Nucleus accumbens (tissue), 56 donors: ENCODE data around the gene PDHX.
"Not testable (repeated sequence)": the region's sequence is repeated elsewhere in the genome, so short reads cannot be mapped to it uniquely, and the experiment has no call there.

Experiments
- DNase-seq, 56 donors: peaks; one replicate each; lab custom pipeline; 2025; lab: John Stamatoyannopoulos, UW

The PDHX gene

DNA sequence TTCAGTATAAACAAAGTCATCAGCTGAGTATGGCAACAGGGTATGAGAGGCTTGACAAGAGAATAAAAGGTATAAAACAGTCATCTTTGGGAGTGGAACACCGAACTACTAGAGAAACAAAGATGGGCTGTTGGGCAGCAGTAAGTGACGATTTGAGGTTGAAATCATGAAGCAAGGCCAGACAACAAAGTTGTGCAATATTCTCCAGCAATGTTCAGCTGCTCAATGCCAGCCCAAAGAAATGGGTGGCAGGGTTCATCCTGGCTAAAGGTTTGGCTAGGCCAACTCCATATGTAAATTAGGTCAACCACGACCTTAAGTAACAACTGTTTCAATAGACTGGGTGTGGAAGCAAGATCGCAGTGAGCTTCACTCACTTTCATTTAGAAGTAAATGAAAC lies 6.5 kb upstream of the PDHX start:
- DNase-seq: no peak

DNA sequence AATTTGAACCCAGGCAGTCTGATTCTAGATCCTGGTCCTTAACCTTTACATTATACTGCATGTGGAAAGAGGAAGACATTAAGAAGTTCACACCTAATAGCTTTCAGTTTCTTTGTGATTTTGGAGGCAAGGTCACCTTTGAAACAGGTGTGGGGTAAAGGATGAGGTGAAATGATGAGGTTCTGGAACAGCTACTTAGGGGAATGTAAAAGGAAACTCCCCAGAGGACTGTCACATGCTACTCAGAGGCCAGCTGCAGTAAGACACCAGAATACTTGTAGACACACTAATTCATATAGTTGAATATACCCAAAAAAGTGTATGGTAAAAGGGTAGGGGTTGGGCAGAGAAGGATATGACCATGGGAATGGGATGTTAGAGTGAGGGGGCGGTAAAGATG lies 5.6 kb upstream of the PDHX start:
- no peak for DNase-seq

DNA sequence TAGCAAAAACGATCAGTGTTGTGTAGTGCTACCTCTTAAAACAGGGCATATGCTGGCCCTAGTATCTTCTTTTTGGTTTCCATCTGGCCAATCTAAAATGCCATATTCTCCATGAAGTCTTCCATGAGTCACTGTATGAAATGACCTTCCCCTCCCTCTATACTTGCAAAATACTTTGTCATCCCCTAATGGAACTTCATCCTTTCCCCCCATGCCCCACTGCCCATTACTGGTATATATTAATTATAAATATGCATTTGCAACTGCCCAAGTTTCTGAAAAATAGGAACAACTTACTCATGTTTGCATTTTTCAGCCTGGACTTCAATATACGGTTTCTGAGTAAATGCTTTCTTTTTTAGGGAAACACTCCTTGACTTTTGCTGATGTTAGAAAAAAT lies 4.7 kb upstream of the PDHX start:
- DNase-seq: no peak

DNA sequence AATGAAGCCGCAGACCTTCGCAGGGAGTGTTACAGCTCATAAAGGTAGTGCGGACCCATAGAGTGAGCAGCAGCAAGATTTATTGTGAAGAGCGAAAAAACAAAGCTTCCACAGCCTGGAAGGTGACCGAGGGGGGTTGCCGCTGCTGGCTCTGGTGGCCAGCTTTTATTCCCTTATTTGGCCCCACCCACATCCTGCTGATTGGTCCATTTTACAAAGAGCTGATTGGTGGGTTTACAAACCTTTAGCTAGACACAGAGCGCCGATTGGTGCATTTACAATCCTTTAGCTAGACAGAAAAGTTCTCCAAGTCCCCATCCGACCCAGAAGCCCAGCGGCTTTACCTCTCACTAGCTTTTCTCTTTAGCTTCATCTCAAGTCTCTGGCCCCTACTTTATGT lies 2.9 kb upstream of the PDHX start:
- DNase-seq: not testable (repeated sequence)

DNA sequence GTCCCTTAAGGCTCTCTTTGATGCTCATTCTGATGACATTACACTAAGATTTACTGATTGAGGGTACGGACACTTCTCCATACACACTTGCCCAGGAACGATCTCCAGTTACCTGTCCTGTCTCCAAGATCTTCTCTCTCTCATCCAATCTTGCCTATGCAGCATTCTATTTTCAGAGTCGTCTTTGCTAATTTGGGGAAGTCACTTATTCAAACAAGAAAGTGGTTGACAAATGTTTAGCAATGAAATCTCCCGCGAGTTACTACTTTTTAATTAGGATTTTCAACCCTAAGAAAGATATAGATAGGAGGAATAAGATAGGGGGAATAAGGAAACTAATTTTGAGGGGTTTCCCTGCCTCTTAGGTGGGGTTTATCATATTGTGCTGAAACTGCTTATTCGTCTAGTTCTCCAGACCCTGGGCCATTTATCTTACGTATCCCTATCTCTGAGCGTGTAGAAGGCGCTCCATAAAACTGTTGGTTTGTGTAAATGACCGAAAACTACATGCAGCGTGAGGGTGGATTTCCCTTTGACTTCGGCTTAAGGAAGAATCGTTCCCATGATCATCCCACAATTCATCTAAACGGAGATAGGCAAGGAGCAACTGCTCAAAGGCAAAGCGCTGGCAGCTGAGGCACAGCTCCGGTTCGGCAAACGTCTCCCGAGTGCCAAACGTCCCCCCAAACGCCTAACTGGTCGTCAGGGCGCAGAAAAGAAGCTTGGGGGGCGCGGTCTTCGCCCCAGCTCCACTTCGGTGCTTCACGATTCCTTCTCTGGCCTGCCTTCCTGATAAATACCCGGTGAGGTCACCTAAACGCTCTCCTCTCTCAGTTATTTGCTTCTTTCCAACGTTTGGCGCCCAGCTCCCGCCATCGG lies 1.0 kb upstream of the PDHX start:
- DNase-seq: peak in 27 of 56 donors; percentile 2 to 83 (median 54)

DNA sequence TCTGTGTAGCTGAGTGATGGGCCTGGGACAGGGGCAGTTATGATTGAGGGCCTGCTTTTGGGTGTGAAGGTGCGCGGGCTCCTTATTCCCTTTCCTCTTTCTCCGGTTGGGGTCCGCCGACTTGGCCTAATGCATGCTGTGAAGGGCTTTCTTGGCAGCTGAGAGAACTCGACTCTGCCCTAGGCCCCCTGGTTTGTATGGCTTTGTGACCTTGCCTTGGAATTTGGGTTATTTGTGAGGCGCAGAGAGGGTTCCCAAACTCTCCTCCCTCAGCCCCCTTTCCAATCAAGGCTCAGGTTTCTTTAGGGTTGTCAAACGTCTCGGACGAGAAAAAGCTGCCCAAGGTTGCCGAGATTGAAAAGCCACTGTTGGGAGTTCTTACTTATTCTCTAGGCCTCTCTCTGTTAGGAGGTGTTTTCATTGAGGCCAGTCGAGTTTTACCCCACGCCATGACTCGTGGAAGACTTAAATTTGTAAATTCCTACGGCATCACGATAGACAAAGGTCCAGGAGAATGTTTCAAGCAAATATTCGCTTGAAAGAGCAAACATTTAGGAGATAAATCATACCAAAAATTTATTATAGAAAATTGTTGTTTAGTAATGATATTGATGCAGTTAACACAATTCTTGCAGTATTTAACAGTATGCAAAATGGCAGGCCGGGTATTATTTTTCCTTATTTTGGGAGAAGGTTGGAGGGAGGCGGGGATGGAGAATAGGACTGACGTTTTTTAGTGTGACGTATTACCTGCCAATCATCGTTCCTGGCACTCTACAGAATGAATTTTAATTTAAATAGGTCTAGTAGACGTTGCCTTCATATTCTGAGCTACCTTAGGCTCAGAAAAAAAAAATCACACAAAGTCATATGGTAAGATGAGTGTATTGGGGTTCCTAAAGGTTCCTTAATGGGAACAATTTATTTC lies 689 bp downstream of the PDHX start:
- peak in 11 of 56 donors; percentile 1 to 57 (median 29) for DNase-seq

DNA sequence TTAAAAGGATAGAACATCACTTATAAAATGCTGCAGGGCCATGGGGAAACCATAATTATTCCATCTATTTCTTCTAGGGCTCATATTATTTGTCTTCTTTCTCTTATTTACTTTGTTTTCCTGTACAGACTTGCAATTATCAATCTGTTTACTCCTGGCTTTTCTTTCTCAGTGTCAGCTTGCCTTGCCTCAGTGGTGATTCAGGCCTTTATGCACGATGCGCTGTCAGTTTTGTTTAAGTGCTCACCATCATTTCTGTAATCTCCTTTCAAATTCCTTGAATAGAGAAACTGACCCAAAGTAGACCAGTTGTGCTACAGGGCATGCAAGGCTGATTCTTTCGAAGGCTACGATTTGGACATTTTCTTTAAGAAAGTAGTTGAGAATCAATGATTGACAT lies 4.7 kb downstream of the PDHX start:
- no peak for DNase-seq

DNA sequence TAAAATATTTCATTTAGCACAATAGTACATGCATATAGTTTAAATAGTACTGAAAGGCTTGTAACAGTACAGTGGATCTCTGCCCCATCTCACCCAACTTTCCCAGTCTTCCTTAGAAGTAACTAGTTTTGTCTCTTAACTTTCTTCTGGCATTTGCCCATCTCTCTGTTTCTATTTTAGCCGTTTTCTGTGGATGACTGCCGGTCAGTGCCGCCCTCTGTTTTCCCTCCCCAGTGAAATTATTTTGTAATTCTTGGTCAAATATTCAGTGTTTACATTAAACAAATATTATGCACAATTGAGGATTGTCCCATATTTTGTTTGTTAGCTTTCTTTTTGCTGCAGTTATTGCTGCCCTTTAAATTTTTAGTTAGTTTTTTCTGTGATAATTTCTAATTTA lies 8.3 kb downstream of the PDHX start:
- DNase-seq: no peak

DNA sequence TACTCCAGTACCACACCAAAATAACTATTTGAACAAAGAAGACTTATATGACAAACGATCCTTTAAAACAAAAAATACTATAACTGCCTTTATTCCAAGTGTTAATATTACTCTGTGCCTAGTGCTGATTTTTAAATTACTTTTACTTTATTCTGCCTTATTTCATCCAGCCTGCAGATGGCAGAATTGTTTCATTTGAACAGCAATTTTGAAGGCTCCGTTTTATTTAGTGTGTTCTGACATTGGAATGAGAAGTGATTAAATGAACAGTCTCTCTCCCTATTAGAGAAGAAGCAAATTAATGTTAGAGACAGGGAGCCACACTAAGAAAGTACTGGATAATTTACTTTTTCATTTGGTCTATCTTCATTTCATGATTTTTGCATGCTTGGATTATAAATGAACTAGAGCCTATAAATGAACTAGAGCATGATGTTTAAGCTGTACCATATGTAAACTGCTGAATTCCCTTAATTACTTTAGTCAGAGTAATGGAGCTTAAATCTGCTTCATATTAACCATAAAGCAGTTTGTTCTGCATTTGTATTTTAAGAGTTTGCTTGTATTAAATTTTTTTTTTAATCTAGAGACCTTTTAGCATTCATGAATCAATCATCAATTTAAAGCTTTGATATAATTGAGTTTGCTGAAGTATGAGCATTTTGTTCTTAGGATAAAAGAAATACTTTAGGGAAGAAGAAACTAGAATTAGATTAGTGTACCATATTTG lies 9.8 kb downstream of the PDHX start:
- DNase-seq: no peak

DNA sequence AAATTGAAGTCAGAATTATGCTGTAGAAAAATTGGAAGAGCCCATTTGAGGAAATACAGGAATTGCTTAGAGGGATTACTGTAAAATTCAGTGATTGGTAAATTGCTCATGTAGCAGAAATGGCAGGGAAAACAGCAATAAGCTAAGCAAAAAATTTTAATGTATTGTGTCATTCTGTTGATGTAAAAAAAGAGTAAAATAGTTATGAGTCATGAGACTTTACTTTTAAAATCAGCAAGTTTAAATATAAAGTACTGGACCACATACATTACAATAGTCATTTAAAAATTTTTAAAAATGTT lies 10.4 kb downstream of the PDHX start:
- no peak for DNase-seq

DNA sequence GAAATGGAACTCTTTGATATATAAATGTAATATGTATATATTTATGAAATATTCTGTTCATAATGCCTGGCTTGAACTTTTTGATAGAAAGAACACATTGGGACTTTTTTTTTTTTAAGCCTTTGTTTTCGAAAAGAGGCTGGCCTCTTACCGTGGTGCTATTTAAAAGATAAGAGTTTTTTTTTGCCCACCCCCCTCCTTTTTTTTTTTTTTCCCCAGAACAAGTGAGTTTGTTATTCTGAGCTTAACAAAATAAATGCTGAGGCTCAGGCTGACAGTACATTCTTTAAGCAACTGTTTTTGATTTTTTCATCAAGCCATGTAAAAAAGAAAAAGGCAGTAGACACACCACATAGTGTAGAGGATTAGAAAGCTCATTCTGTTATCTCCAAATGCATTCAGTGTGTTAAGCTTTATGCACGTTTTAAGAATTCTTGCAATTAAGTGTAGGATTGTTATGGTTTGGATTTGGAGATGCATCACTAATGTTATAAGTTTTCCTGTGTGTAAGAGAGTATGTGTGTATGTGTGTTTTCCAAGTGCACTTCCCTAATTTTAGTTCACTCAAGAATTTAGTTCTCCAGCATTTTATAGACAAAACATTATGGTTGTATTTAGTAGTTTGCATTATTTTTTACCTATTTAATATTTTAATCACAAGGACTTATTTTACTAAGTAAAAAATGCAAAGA lies 12.0 kb downstream of the PDHX start:
- DNase-seq: no peak

DNA sequence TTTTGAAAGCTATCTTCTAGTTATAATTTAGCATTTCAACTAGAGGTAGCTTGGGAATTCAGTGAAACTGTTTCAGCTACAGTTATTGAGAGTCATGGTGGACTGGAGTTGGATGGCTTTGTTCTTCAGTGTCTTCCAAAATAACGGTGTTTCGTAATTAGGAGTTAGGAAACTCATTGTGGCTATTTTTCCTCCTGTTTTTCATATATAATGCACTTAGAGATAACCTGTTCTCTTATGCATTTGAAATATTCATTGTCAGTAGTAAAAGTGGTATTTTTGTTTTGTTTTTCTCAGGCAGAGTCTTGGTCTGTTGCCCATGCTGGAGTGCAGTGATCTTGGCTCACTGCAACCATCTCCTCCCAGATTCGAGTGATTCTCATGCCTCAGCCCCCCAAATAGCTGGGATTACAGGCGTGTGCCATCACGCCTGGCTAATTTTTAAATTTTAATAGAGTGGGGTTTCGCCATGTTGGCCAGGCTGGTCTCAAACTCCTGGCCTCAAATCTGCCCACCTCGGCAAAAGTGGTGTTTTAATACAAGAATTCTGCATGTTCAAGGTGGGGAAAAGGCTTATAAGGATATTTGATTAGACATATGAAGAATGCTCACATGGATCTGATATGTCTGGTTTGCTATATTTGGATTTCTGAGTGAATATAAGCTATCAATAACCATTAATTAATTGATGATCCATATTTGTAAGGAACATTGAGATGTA lies 12.7 kb downstream of the PDHX start:
- DNase-seq: no peak

DNA sequence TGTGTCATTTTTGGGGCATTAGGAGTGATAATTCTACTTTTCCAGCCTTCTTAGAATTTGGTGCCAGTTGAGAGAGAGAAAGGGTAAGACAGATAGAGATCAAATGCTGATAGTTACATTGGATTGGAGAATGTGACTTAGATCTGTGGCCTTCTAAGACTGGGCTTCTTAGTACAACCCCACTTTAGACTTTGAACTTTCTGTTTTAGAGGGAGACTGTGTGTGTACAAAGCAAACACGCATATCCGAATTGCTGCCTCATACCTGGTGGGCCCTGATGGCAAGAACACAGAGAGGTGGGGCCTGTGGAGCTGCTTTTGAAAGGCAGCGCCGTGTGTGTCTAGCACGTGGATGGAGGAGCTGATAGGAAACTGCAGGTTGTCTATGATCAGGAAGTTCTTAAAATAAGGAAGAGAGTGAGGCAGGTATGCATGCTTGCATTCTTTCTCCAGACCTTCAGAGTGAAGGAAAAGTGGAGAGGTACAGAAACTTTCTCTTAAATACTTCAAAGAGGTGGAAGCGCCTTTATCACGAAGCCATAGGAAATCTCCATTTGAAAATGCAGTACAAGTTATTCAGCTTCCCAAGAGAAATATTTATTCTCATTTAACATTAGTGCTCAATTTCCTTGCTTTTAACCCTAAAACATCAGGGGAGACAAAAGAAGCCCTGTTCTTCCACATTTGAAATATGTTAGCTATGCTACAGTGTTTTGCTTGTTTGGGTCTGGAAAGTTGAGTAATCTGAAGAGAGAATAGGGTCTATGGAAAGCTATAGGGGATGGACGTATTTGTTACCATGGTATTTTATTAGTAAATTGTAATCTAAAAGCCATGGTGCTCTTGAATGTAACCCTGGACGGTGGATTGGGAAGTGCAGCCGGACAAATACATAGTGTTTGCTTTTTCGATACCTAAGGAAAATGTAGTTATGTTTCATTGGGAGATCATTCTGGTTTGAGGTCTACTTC lies 13.7 kb downstream of the PDHX start:
- DNase-seq: no peak

DNA sequence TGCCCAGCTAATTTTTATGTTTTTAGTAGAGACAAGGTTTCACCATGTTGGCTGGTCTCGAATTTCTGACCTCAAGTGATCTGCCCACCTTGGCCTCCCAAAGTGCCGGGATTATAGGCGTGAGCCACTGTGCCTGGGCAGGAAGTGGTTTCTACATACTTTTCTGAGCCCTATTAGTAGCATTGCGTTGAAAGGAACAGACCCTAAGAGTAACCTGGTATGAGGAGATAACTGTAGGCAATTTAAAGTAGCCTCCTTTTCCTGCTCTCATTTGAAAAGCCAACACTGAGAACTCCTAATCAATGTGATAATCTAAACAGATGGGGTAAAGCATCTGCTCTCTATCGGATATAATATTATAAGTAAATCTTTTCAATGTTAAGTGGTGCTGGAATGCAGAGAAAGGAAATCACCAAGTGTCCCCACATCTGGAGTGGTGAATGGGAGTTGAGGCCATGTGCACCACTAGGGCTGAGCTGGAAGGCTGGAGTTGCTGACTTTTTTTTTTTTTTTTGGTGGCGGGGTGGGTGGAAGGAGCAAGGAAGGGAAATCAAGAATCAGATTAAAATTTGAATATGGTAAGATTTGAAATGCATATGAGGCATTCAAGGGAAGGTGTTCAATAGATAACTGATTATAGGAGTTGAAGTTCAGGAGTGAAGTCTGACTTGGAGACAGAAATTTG lies 20.7 kb downstream of the PDHX start:
- no peak for DNase-seq

DNA sequence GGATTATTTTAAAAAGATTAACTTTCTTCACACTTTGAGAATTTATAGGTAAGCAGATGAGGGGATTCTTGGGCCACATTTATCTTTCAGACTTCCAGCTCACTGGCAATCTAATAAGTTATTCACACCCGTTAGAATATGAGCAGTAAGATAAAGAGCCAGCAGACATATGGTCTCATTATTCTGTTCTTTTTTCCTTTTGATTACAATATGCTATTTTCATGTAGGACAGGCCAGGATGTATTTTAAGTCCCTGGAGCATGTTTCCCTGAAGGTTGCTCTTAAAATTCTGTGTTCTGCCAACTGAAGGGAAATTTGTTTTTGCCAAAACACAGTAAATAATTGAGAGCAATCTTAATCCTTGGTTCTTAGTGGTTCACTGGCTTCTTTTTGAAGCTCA lies 22.2 kb downstream of the PDHX start:
- no peak for DNase-seq

DNA sequence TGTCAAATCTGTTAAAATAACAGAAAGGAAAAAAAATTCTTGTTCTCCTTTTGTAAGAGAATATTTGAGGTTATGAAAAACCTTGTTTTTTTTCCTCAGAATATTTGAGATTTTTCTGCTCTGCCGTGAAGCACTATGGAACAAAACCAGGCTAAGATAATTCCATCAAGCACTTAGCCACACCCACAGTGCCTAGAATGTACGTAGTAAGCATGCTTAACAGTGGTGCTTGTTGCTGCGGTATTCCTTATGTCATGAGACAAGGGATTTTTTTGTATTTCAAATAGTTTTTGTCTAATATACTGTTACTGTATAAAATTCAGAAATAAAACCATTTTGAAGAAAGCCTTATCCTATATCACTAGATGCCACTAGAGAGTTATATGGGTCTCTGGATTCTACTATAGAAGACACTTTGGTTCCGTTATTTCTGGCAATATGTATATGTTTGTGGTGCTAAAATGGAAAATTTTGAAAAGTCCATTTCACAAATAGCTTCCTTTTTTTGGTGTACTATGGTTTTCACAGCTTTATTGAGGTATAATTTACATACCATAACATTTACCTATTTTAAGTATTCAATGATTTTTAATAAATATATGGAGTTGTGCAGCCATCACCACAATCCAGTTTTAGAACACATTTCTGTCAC lies 23.7 kb downstream of the PDHX start:
- DNase-seq: no peak

DNA sequence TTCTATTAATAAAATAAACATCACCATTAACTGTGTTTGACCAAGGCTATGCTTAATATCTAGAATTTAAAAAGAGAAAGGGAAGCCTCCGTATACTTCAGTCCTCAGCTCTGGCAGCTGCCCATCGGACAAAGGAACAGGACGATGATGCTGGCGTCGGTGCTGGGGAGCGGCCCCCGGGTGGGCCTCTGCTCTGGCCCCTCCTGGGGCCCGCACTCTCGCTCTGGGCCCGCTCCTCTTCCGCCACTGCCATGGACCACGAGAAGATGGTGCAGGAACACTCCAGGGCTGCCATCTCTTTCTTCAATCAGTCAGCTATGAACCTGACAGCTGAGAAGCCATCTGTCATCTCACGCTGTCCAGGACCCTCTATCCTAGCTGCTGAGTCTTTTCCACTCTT lies 25.3 kb downstream of the PDHX start:
- no peak for DNase-seq

DNA sequence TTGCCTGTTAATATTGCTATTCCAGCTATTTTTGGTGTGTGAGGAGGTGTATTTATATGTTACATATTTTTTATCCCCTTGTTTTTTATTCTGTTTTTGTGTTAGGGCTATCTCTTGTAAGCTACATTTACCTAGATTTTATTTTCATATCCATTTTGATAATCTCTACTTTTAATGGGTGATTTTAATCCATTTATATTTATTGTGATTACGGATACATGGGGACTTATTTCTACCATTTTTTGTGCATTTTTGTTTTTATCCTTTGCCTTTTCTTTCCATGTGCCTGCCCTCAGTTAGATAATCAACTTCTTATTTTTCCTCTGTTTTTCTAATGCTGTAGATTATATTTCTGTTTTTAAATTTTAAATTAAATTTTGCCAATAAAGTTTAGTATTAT lies 28.3 kb downstream of the PDHX start:
- no peak for DNase-seq
